GM18951 (cell line): ENCODE data around the gene CMC1.
"Not testable (repeated sequence)": the region's sequence is repeated elsewhere in the genome, so short reads cannot be mapped to it uniquely, and the experiment has no call there.

Experiments used
- POLR2A ChIP-seq: IDR thresholded peaks from 4 replicates; pipeline ENCODE4 v1.6.1; 2011; ENCODE audit warnings: mild to moderate bottlenecking; ENCODE audit not compliant: insufficient read length, insufficient read depth; ENCODE audit errors: extremely low read depth
- in situ Hi-C: fragments of 300-500 bp; cut with MboI; formaldehyde crosslinking; loops from one replicate; pipeline ENCODE4 v1.12.0; 2022; ENCODE audit warnings: low sequenced_read_pairs, mixed read lengths, inconsistent platforms; ENCODE audit not compliant: unreplicated experiment

Gene CMC1, protein sequence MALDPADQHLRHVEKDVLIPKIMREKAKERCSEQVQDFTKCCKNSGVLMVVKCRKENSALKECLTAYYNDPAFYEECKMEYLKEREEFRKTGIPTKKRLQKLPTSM

DNA sequence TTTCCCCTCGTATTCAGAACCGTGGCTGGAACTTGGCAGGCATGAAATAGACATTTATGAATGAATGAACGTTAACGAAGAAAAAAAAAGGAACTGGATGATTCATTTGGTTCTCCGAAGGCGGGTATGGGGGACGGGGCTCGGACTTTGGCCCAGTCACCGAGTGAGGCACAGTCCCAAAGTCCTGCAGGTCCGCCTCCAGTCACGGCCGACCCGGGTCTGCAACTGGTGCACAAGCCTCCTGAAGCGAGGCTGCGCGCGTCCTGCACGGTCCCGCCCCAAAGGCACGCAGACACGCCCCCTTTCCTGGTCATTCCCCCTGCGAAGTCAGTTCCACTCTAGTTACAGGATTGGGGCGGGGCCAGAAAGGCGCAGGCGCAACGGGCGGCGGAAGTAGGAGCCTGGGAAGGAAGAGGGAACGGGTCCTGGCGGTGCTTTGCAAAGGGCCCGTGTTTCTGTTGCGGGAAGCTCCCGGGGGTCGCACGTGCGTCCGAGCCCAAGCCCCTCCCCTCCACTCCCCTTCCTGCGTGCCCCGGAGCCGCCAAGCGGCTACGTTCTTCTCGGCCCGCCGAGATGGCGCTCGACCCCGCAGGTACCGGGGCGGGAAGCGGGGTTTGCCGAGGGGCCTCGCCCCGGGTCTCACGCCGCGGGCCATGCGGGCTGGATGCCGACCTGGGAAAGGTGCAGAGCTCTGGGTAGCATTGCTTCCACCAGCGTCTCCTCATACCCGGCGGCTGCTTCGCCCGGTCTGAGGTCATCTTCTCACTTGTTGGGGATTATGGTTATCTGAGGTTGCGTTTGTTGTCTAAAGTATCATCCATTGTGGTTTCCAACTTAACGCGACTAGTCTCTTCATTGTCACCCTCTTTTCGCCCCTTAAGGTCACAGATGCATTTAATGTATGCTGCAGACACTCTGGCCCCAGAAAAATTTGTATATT is at the start of gene CMC1:
Gene CMC1 (plus strand): TSS at position 399 of the 940 bp plus-strand sequence. CDS start 175 bp downstream, at position 574.
- in situ Hi-C loops: no loop called here
- peak; percentile 96 for TF ChIP-seq POLR2A

DNA sequence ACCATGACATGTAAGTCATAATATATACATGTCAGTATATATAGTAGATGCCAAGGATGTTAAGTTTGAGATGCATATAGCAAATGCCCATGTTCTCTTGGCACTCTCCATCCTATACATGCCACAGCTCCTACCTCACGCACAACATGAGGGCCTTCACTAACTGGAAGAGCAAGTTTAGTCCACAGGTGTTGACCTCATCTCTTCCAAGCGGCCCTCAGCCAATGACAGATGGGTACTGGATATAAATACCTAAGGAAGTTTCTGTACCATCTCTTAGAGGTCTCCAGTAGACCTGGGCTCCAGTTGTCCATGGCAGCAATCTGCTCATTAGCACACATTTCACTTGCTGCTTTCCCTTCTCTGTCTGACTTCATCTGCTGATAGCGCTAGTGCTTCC is 43.3 kb upstream of the CMC1 start:
- in situ Hi-C loops: no loop called here
- TF ChIP-seq POLR2A: no peak

DNA sequence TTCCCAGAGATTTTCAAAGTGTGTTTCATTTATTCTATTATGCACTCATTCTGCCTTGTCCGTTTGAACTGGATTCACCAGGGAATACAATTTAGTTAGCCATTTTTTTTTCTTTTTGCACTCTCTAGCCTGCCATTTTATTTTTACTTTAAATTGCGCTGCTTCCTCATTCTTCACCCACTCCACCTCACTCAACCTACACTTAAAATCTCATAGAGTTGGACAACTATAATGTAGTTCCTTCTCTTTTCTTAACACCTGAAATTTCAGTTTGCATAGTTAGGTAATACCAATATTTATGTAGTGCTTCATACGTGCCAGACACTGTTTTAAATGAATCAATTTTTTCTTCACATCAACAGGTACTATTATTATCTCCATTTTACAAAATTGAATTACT is 42.4 kb upstream of the CMC1 start:
- in situ Hi-C loops: no loop called here

DNA sequence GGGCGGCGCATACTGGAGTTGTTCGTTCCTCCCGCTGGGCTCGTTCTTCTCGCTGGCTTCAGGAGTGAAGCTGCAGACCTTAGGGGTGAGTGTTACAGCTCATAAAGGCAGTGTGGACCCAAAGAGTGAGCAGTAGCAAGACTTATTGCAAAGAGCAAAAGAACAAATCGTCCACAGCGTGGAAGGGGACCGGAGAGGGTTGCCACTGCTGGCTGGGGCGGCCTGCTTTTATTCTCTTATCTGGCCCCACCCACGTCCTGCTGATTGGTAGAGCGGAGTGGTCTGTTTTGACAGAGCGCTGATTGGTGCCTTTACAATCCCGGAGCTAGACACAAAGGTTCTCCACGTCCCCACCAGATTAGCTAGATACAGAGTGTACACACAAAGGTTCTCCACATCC is 41.8 kb upstream of the CMC1 start:
- in situ Hi-C loops: not testable (repeated sequence)

More for the DNA sequence above, 42.4 kb upstream of the CMC1 start:
- no peak for TF ChIP-seq POLR2A

DNA sequence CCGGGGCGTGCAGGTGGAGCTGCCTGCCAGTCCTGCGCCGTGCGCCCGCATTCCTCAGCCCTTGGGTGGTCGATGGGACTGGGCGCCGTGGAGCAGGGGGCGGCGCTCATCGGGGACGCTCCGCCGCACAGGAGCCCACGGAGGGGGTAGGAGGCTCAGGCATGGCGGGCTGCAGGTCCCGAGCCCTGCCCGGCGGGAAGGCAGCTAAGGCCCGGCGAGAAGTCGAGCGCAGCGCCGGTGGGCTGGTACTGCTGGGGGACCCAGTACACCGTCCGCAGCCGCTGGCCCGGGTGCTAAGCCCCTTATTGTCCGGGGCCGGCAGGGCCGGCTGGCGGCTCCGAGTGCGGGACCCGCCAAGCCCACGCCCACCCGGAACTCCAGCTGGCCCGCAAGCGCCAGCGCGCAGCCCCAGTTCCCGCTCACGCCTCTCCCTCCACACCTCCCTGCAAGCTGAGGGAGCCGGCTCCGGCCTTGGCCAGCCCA is 41.0 kb upstream of the CMC1 start:
- in situ Hi-C loops: not testable (repeated sequence)

DNA sequence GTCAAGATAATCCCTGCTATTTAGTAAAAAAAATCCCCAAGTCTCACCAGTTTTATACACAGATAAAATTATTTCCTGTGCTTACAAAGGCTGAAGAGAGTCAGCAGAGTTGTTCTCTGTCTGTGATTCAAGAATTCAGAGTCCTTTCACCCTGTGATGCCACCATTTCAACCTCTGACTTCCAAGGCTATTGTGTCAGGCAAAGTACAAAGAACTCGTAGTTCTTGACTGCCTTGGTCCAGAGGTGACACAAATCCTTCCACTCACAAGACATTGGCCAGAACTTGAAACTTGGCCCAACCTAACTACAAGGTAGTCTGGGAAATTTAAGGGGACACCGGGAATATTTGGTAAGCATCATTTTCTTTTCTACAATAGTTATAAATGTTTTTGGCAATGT is 34.9 kb upstream of the CMC1 start:
- TF ChIP-seq POLR2A: no peak

DNA sequence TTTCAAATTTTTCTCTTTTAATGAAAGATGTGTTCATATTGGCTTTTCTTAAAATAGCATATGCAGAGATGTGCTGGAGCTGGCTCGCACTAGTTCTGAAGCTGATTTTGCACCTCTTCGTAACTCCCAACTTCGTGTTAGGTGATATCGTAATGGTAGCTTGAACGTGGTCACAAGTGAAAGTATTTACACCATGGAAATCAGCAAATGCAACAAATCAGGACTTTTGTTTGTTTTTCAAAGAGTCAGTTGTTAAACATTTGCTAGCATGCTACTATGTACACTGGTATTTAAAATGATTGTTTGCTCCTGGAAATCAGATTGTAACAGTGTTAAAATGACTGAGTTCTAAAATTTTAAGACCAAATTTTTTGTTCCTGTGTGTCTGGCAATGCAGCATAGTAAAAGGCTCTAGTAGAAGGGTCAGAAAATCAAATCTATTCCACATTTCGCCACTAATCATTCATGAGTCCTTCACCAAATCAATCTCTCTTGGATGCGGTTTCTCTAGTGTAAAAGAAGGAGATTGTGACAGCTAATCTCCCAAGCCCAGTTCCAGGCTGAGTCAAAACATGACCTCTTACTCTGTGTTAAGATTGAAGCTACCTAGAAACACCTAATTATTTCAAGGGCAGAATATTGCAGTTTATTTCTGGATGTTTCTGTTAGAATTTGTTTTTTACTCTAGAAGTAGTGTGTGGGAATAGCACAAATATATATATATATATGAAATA is 34.3 kb upstream of the CMC1 start:
- TF ChIP-seq POLR2A: no peak
- in situ Hi-C loops: no loop called here

More for the DNA sequence above, 34.9 kb upstream of the CMC1 start:
- in situ Hi-C loops: no loop called here

DNA sequence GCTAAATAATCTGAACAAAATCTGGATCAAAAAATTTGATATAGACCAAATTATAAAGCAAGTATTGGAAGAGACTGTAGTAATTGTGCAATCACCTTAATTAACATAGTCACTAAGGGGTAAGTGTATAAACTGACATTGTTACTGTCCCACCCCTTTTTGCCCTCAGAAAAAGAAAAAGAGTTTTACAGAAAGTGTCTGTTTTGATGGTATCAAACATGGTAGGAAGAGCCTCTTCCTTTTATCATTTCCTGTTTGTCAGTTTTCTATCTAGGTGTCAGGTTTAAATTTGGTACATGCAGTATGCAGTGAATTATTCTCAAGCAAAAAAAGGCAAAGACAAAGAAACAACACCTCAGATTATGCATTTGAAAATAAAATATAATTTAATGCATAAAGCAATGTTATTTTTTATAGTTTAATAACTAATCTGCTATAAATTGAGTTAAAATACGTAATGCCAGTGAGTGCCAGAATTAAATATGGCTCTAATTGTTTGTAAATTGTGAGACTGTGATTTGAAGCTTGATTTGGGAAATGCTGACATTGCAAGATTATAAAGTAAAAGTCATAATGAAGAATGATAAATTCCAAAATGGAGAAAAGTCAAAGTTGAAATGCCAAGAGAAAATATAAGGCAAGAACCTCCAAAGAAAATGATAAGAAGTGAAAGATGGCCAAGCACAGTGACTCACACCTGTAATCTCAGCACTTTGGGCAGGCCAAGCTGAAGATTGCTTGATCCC is 30.3 kb upstream of the CMC1 start:
- in situ Hi-C loops: no loop called here
- TF ChIP-seq POLR2A: no peak

DNA sequence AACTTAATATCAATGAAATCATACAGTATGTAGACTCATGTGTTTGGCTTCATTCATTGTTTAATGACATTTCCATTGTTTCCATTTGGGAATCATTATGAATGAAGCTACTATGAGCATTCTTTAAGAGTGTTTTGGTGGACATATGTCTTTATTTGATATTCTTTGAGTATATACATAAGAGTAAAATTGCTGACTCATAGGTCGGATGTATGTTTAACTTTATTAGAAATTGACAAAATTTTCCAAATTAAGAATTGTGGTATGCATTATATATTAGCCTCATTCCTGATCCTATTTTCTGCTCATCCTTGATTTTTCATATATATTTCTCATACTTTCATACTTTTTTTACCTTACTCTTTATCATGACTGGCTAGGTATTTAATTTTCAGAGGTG is 28.7 kb upstream of the CMC1 start:
- no peak for TF ChIP-seq POLR2A
- in situ Hi-C loops: no loop called here

DNA sequence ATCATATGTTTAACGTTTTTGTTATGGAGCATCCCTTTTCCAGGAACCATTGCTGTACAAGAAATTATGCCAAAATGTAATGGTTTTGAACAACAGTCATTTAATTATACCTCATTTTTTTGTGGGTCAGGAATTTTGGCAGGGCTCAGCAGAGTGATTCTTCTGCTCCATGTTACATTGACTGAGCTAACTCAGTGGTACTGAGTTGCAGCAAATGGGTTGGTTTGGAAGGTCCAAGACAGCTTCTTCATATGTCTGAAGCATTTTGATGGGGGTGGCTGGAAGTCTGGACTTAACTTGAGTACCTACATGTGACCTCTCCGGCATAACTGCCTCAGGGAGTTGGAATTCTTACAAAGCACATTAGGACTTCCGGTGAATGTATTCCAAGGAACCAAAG is 26.0 kb upstream of the CMC1 start:
- in situ Hi-C loops: no loop called here
- no peak for TF ChIP-seq POLR2A

DNA sequence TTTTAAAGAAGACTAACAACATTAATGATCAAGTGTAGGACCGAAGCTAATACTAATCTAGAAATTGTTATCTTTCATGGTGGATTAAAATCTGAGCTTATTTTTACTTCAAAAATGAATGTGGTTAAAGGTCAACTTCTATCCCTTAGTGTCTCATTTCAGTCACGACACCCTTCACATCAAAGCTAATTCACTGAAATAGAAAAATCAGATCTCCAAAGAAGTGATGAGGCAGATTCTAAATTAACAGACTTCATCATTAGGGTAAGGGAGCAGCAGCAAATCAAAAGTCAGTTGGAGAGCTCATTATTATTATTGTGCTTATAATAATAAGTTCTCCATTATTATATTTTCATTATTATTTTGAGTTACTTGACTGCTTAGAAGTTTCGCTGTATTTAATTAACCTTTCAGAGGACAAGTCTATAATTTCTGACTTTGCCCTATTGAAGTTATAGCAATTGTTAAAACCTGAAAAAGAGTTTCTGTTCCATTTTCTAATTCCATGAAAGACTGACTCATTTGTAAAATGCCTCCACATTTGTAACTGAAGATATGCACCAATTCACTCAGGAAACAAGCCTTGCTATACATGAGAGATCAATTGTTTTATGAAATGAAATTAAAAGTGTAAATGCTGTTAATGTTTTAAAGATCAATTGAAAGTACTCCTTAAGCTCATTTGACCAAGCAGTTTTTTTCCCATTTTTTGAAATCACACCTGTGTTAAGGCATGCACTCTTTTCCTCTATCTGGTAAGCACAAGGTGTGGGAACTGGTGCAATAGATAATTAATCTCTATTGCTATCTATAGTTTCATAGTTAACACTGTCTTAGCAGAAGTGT is 23.1 kb upstream of the CMC1 start:
- TF ChIP-seq POLR2A: no peak
- in situ Hi-C loops: no loop called here

DNA sequence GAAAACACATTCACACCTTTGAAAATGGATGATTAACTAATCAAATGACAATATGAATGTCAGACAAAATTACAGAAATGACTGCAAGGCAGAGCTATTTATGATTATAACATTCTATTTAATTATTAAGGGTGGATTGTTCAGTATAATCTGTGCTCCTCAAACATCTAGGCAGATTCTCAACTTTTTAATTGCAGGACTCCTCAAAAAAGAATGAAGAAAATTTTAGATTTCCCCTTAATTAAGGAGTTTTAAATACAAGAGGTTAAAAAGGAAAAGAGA is 22.6 kb upstream of the CMC1 start:
- no peak for TF ChIP-seq POLR2A
- in situ Hi-C loops: no loop called here
